K562 (cell line): ENCODE measurements around the gene COL6A1. TPM values are rescaled to one million over a fixed set of nuclear protein-coding genes. Genes with fewer than 3 reads are reported as not detected.

Experiments used
- ATAC-seq: fragments of 200-7000 bp; cut with Tn5 transposase; 3 replicates; pipeline ENCODE4 v1.9.1; 2020; ENCODE audit warnings: moderate library complexity
- BruUV-seq: library from RNA; stranded (reverse); fragments of 400-500 nt; replicated peaks from 2 replicates; lab custom pipeline; 2021; lab: Mats Ljungman, UMichigan
- CTCF ChIA-PET: fragments of 300-600 bp; formaldehyde crosslinking; extraction: SDS; loops from one replicate; lab custom pipeline; 2021; ENCODE audit warnings: low intra/inter-chr PET ratio; lab: Yijun Ruan, JAX
- POLR2A ChIA-PET: fragments of 300-600, 350-650 bp; sonication (Branson Sonifier 250); formaldehyde crosslinking; extraction: SDS; loops from one replicate; lab custom pipeline; 2021; ENCODE audit warnings: antibody characterized with exemption, inconsistent platforms; lab: Yijun Ruan, JAX
- DNase-seq, 4 experiments: peaks; one replicate each; pipeline versions ENCODE4 v3.0.0 to v3.0.0-alpha.2; 2011 to 2018; ENCODE audit warnings: low spot score in 3 of 4, mixed read lengths in 3 of 4; ENCODE audit errors: extremely low read depth in 1 of 4
- FAIRE-seq: peaks from 2 replicates; lab custom pipeline; 2011; peaks lifted over from hg19 to GRCh38; lab: Jason Lieb, UNC
- H2AFZ ChIP-seq: 2 replicates; pipeline ENCODE4 v1.6.0; 2011; ENCODE audit warnings: low read depth, low read length, control low read depth, inconsistent platforms
- H3K27ac ChIP-seq: fragments of 200-600 bp; 3 replicates; pipeline ENCODE4 v1.8.0; 2011; ENCODE audit warnings: low read depth, mild to moderate bottlenecking, control low read depth, inconsistent platforms, low read length, moderate library complexity, mixed read lengths; ENCODE audit errors: extremely low read depth
- H3K27me3 ChIP-seq, 2 experiments: fragments of 300-600 bp in 1 of 2; 2 replicates in 1 of 2; 3 replicates in 1 of 2; pipeline versions ENCODE4 v1.6.0 to v1.8.0; 2011; ENCODE audit warnings: inconsistent platforms in 2 of 2, low read length in 2 of 2, mild to moderate bottlenecking in 1 of 2, mixed read lengths in 1 of 2, moderate library complexity in 1 of 2; ENCODE audit not compliant: control insufficient read depth in 2 of 2, insufficient read depth in 2 of 2
- H3K36me3 ChIP-seq: fragments of 300-600 bp; 3 replicates; pipeline ENCODE4 v1.8.0; 2011; ENCODE audit warnings: mild to moderate bottlenecking, low read length, inconsistent platforms; ENCODE audit not compliant: control insufficient read depth, insufficient read depth
- H3K4me1 ChIP-seq, 2 experiments: fragments of 200-600 bp in 1 of 2; replicated peaks in 1 of 2; 2 replicates in 1 of 2; 3 replicates in 1 of 2; pipeline versions ENCODE4 v1.5.1 to v1.8.0; 2011; ENCODE audit warnings: inconsistent platforms in 2 of 2, low read length in 2 of 2, mild to moderate bottlenecking in 1 of 2, mixed read lengths in 1 of 2, moderate library complexity in 1 of 2; ENCODE audit not compliant: control insufficient read depth in 2 of 2, insufficient read depth in 2 of 2
- H3K4me2 ChIP-seq: 2 replicates; pipeline ENCODE4 v1.6.1; 2011; ENCODE audit warnings: low read length, control low read depth, inconsistent platforms, mixed read lengths; ENCODE audit not compliant: insufficient read depth
- H3K4me3 ChIP-seq: fragments of 200-600 bp; sonication (generic), shearing (Covaris generic); 2 replicates; pipeline ENCODE4 v1.5.1; 2016; ENCODE audit warnings: control low read depth, inconsistent platforms
- H3K79me2 ChIP-seq: fragments of 200-600 bp; 3 replicates; pipeline ENCODE4 v1.8.0; 2011; ENCODE audit warnings: low read length, inconsistent platforms; ENCODE audit not compliant: control insufficient read depth, insufficient read depth
- H3K9ac ChIP-seq, 2 experiments: 2 replicates each; pipeline versions ENCODE4 v1.6.0 to v1.6.1; 2011; ENCODE audit warnings: low read depth in 2 of 2, low read length in 2 of 2, control low read depth in 1 of 2, inconsistent platforms in 1 of 2, mild to moderate bottlenecking in 1 of 2, mixed read lengths in 1 of 2; ENCODE audit not compliant: insufficient read depth in 1 of 2
- H3K9me1 ChIP-seq: one replicate; pipeline ENCODE4 v1.6.0; 2011; ENCODE audit warnings: inconsistent platforms, mild to moderate bottlenecking, low read length, moderate library complexity; ENCODE audit not compliant: control insufficient read depth, insufficient read depth
- H3K9me3 ChIP-seq: replicated peaks from 2 replicates; pipeline ENCODE4 v1.5.1; 2011; ENCODE audit warnings: low read depth, low read length, inconsistent platforms; ENCODE audit not compliant: control insufficient read depth, insufficient read depth
- H4K20me1 ChIP-seq: replicated peaks from 2 replicates; pipeline ENCODE4 v1.6.1; 2011; ENCODE audit warnings: low read length, inconsistent platforms, mixed read lengths; ENCODE audit not compliant: control insufficient read depth, insufficient read depth
- BRD9 ChIP-seq: fragments of 450-650 bp; IDR thresholded peaks from 2 replicates; pipeline ENCODE4 v1.6.1; 2018; ENCODE audit warnings: low read depth; ENCODE audit not compliant: partially characterized antibody
- CTCFL ChIP-seq: IDR thresholded peaks from 2 replicates; pipeline ENCODE4 v1.6.1; 2011; ENCODE audit warnings: borderline replicate concordance, low read depth, mild to moderate bottlenecking, moderate library complexity, low read length; ENCODE audit not compliant: insufficient read depth, poor library complexity, severe bottlenecking
- ETV6 ChIP-seq, 3 experiments: fragments of 150-350 bp in 1 of 3; sonication (generic) in 1 of 3; formaldehyde crosslinking in 1 of 3; IDR thresholded peaks; 2 replicates each; pipeline versions ENCODE4 v1.6.1 to v1.8.0; 2014 to 2022; ENCODE audit warnings: borderline replicate concordance in 2 of 3, low read depth in 2 of 3, antibody characterized with exemption in 1 of 3, low read length in 1 of 3, mild to moderate bottlenecking in 1 of 3, missing genetic modification reagents in 1 of 3
- GTF2F1 ChIP-seq: IDR thresholded peaks from 2 replicates; pipeline ENCODE4 v1.6.1; 2011; ENCODE audit warnings: low read depth, low read length, improper control_type of control experiment
- LEF1 ChIP-seq: fragments of 450-650 bp; IDR thresholded peaks from 2 replicates; pipeline ENCODE4 v1.6.1; 2016; ENCODE audit warnings: mild to moderate bottlenecking
- MEF2D ChIP-seq: conservative IDR thresholded peaks from 2 replicates; pipeline ENCODE4 v1.6.1; 2016; ENCODE audit warnings: low read depth, missing genetic modification characterization, missing compliant biosample characterization
- POLR2AphosphoS5 ChIP-seq: IDR thresholded peaks from 2 replicates; pipeline ENCODE4 v1.6.1; 2011; ENCODE audit warnings: mild to moderate bottlenecking, low read depth, low read length, moderate library complexity; ENCODE audit not compliant: control insufficient read depth, insufficient read depth
- RAD21 ChIP-seq, 2 experiments: fragments of 250-450 bp in 1 of 2; fragments of 450-650 bp in 1 of 2; sonication (Bioruptor Pico) in 1 of 2; formaldehyde crosslinking in 1 of 2; IDR thresholded peaks in 1 of 2; conservative IDR thresholded peaks in 1 of 2; 2 replicates each; pipeline versions ENCODE4 v1.4.0 to v1.8.0; 2020 to 2022; ENCODE audit warnings: mild to moderate bottlenecking in 2 of 2, moderate library complexity in 1 of 2
- SNAPC5 ChIP-seq: fragments of 250-450 bp; sonication (Bioruptor Pico); IDR thresholded peaks from 2 replicates; pipeline ENCODE4 v1.8.0; 2021; ENCODE audit warnings: moderate library complexity, mild to moderate bottlenecking, inconsistent platforms
- SREBF1 ChIP-seq: fragments of 150-350 bp; IDR thresholded peaks from 2 replicates; pipeline ENCODE4 v1.6.1; 2014; ENCODE audit warnings: antibody characterized with exemption, low read depth, low read length, borderline replicate concordance
- TCF3 ChIP-seq: sonication (generic); formaldehyde crosslinking; IDR thresholded peaks from 2 replicates; pipeline ENCODE4 v1.4.0; 2020; ENCODE audit warnings: mild to moderate bottlenecking, missing genetic modification reagents
- TOE1 ChIP-seq, 2 experiments: fragments of 450-650 bp in 1 of 2; sonication (generic) in 1 of 2; formaldehyde crosslinking in 1 of 2; IDR thresholded peaks; 2 replicates each; pipeline versions ENCODE4 v1.7.1 to v1.8.0; 2016 to 2022; ENCODE audit warnings: borderline replicate concordance in 2 of 2, mild to moderate bottlenecking in 2 of 2, antibody characterized with exemption in 1 of 2, inconsistent platforms in 1 of 2, low read depth in 1 of 2, missing genetic modification reagents in 1 of 2, moderate library complexity in 1 of 2
- ZFP30 ChIP-seq: fragments of 250-450 bp; sonication (Bioruptor Pico); IDR thresholded peaks from 2 replicates; pipeline ENCODE4 v1.8.0; 2022; ENCODE audit warnings: moderate library complexity, mild to moderate bottlenecking, inconsistent platforms, borderline replicate concordance
- ZNF277 ChIP-seq: fragments of 250-450 bp; sonication (Bioruptor Pico); IDR thresholded peaks from 2 replicates; pipeline ENCODE4 v1.8.0; 2022; ENCODE audit warnings: inconsistent platforms, mild to moderate bottlenecking, moderate library complexity, borderline replicate concordance
- ZNF561 ChIP-seq: fragments of 450-650 bp; formaldehyde crosslinking; conservative IDR thresholded peaks from 2 replicates; pipeline ENCODE4 v1.4.0; 2020; ENCODE audit warnings: mild to moderate bottlenecking, moderate library complexity
- ZNF766 ChIP-seq: fragments of 200-800 bp; sonication (Bioruptor generic); conservative IDR thresholded peaks from 2 replicates; pipeline ENCODE4 v1.6.1; 2016; ENCODE audit warnings: missing genetic modification characterization, missing compliant biosample characterization
- WGBS: fragments of 100-300 bp; shearing (Covaris generic); methylation state at CpG from one replicate; pipeline ENCODE4 v1.1.6; 2016; ENCODE audit warnings: low coverage, mixed read lengths; ENCODE audit not compliant: insufficient coverage; ENCODE audit errors: missing lambda C conversion rate; 5-methylcytosine and 5-hydroxymethylcytosine counted together
- in situ Hi-C: fragments of 300-500 bp; cut with MboI; formaldehyde crosslinking; loops from 4 replicates; pipeline ENCODE4 v1.15.0; 2018; ENCODE audit warnings: inconsistent platforms, mixed read lengths
- intact Hi-C: fragments of 100-400 bp; cut with micrococcal nuclease; formaldehyde crosslinking; loops from 2 replicates; pipeline ENCODE4 v1.14.2; 2022
- polyA plus RNA-seq, 8 experiments: library from polyadenylated mRNA; depleted of rRNA in 4 of 8; stranded (reverse) in 5 of 8; unstranded in 3 of 8; fragments of >200 nt; fragmentation: Nextera tagmentation in 2 of 8; fragmentation: Illumina TruSeq in 1 of 8; extraction: Ambion mirVana in 2 of 8; extraction: Trizol in 1 of 8; gene quantifications; 2 replicates each; pipeline versions ENCODE4 v1.2.1 to v1.2.3, GENCODE V29; 2011 to 2014; ENCODE audit warnings: inconsistent platforms in 1 of 8, missing spikeins in 1 of 8
- total RNA-seq, 7 experiments: library from RNA; depleted of rRNA in 6 of 7; stranded (reverse); fragments of >200 nt in 6 of 7; fragmentation: Illumina TruSeq in 2 of 7; extraction: Trizol in 2 of 7; gene quantifications; 2 replicates each; pipeline versions ENCODE4 v1.2.1 to v1.2.3, GENCODE V29; 2011 to 2021; ENCODE audit warnings: low replicate concordance in 1 of 7

Gene COL6A1
- total and polyA plus RNA-seq, 9 of the 15 experiments (the other 6 are each of a cell fraction or from before 2014, with no cell fraction given): 0.07 to 1.3 (median 0.14) TPM; not detected in 3

- intact Hi-C loops (no loop called here), in situ Hi-C loops (no loop called here)
- Histone ChIP-seq H3K4me2 (no peak overlapping the region), H3K9me1 (no peaks in the 10 kb centered on the region), H3K36me3 (no peaks in the 10 kb centered on the region), H3K4me1 (peaks cover 0 to 33% of the 10 kb centered on the region in 2 experiments; a peak in 1 of 5 replicates), H3K9ac (no peak overlapping the region), H3K4me3 (no peak overlapping the region), H4K20me1 (no peaks in the 10 kb centered on the region), H3K27ac (no peak overlapping the region), H3K27me3 (peaks cover 3 to 47% of the 10 kb centered on the region in 2 experiments; a peak in 3 of 5 replicates), H3K79me2 (no peaks in the 10 kb centered on the region), H2AFZ (no peak overlapping the region), H3K9me3 (no peaks in the 10 kb centered on the region; the same call in 1 of the 2 replicates)
- no TSS peak for BruUV-seq
- ChIA-PET CTCF (no interaction called here), POLR2A (no interaction called here)
- 40% methylated on average over 28 of the region's 40 CpGs for WGBS
- ATAC-seq (no peak), DNase-seq (no peak), FAIRE-seq (no peak)
- no peak for TF ChIP-seq TCF3 (CRISPR knock-in tag)
- TF ChIP-seq SREBF1: no peak
- TF ChIP-seq CTCFL: no peak
- TF ChIP-seq GTF2F1: no peak
- TF ChIP-seq SNAPC5 (CRISPR knock-in tag): no peak
- no peak for TF ChIP-seq MEF2D (tag)
- TF ChIP-seq LEF1: no peak
- TF ChIP-seq ZNF277 (CRISPR knock-in tag): no peak
- TF ChIP-seq TOE1 (IDR thresholded peaks at IDR 0.05; ENCODE audit: borderline replicate concordance): no peak
- TF ChIP-seq TOE1 (CRISPR knock-in tag; IDR thresholded peaks at IDR 0.05; ENCODE audit: borderline replicate concordance, low read depth): no peak
- TF ChIP-seq BRD9: no peak
- TF ChIP-seq ETV6 (IDR thresholded peaks at IDR 0.05; ENCODE audit: borderline replicate concordance in 1 of 2, low read depth in 2 of 2, low read length in 1 of 2): no peak
- TF ChIP-seq ETV6 (CRISPR knock-in tag; IDR thresholded peaks at IDR 0.05; ENCODE audit: borderline replicate concordance): no peak
- no peak for TF ChIP-seq ZFP30 (CRISPR knock-in tag)
- TF ChIP-seq ZNF766 (CRISPR knock-in tag): no peak
- TF ChIP-seq ZNF561 (CRISPR knock-in tag): no peak
- TF ChIP-seq RAD21 (CRISPR knock-in tag; conservative IDR thresholded peaks at IDR 0.05 in 1 of 2, IDR thresholded peaks at IDR 0.05 in 1 of 2): no peak
- TF ChIP-seq POLR2AphosphoS5: no peak
These were observed 25.2 kb downstream of the COL6A1 start for GRCh38 chr21:46006547-46007491.
